ENCODE data around the gene SDK1. TPM values are rescaled to one million over a fixed set of nuclear protein-coding genes. Genes with fewer than 3 reads are reported as not detected.

Gene SDK1
- total RNA-seq, 1 donor = 0.43 TPM

DNA sequence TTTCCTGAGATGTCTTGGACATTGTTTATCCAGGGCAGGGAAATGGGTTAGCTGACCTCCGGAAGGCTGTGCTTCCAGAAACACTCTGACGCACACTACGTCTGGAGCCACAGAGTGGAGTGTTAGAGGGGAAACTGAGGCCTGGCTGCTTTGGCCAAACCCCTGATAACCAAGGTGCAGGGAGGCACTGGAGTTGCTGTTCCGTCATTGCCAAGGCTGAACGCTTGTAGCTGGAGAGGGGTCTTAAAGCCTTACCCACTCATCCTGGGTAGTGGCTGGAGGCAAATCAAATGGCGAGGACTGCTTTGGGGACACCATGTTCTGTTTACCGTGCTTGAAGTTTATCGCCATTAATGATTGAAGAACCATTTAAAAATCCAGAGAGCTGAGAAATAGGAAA lies 776.9 kb downstream of the SDK1 start:
- DNase-seq (ENCODE audit: low read depth) = no peak
- no peak overlapping the region for H3K4me3 ChIP-seq (ENCODE audit: low read depth, low read length)
- TF ChIP-seq, protein P1, sequence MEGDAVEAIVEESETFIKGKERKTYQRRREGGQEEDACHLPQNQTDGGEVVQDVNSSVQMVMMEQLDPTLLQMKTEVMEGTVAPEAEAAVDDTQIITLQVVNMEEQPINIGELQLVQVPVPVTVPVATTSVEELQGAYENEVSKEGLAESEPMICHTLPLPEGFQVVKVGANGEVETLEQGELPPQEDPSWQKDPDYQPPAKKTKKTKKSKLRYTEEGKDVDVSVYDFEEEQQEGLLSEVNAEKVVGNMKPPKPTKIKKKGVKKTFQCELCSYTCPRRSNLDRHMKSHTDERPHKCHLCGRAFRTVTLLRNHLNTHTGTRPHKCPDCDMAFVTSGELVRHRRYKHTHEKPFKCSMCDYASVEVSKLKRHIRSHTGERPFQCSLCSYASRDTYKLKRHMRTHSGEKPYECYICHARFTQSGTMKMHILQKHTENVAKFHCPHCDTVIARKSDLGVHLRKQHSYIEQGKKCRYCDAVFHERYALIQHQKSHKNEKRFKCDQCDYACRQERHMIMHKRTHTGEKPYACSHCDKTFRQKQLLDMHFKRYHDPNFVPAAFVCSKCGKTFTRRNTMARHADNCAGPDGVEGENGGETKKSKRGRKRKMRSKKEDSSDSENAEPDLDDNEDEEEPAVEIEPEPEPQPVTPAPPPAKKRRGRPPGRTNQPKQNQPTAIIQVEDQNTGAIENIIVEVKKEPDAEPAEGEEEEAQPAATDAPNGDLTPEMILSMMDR (IDR thresholded peaks at IDR 0.05; ENCODE audit: insufficient read depth, low read depth, low read length) = no peak

DNA sequence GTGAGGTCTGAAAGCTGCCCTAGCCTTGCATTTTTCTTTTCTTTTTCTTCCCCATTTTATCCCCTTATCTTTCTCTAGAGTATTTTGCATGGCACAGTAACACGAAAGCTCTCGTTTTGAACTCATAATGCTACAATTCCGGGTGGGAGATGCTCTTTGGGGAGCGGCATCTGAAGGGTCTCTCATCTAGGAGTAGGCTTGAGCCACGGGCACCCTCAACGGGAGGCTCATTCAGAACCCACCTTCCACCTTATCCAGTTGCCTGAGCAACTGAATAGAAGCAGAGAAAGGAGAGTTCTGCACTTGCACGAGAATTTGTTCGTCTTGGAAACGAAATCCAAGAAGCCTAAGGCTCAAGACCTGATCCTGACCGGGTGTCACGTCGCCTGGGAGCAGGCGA lies 777.5 kb downstream of the SDK1 start:
- no peak overlapping the region for H3K4me3 ChIP-seq (ENCODE audit: low read depth, low read length)
- no peak for DNase-seq (ENCODE audit: low read depth)
- TF ChIP-seq, protein P1 (IDR thresholded peaks at IDR 0.05; ENCODE audit: insufficient read depth, low read depth, low read length) = no peak

DNA sequence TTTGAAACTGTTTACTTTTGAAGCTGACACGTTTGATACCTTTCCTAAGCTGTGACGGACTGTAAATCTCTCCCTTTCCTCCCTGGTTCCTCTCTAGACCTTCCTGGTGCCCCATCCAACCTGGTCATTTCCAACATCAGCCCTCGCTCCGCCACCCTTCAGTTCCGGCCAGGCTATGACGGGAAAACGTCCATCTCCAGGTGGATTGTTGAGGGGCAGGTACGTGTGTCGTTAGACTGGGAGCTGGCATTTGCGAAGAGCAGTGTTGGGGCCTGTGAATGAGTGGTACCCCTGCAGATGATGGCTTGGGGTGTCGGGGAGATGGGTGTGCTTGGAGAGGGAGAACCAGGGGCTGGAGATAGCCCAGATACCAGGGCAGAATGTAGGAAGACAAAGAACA lies 778.3 kb downstream of the SDK1 start:
- TF ChIP-seq, protein P1 (IDR thresholded peaks at IDR 0.05; ENCODE audit: insufficient read depth, low read depth, low read length) = no peak
- no peak for DNase-seq (ENCODE audit: low read depth)
- no peak overlapping the region for H3K4me3 ChIP-seq (ENCODE audit: low read depth, low read length)

DNA sequence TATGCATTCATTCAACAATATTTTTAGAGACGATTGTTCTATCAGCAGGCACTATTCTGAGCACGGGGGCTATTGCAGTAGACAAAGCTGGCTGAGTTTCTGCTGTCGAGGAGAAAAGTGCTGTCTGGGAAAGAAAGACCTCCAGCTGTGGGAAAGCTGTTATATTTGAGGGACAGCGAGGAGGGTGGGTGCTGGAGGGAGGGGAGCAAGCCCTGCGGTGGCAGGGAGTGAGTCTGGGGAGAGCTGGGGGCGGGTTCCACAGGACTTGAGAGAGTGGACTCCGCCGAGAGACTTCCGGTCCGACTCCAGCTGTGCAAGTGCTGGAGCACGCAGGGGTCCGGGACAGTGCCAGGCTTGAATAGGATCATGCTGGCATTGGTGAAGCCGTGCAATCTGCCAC lies 778.9 kb downstream of the SDK1 start:
- DNase-seq (ENCODE audit: low read depth) = no peak
- no peak overlapping the region for H3K4me3 ChIP-seq (ENCODE audit: low read depth, low read length)
- TF ChIP-seq, protein P1 (IDR thresholded peaks at IDR 0.05; ENCODE audit: insufficient read depth, low read depth, low read length) = no peak

DNA sequence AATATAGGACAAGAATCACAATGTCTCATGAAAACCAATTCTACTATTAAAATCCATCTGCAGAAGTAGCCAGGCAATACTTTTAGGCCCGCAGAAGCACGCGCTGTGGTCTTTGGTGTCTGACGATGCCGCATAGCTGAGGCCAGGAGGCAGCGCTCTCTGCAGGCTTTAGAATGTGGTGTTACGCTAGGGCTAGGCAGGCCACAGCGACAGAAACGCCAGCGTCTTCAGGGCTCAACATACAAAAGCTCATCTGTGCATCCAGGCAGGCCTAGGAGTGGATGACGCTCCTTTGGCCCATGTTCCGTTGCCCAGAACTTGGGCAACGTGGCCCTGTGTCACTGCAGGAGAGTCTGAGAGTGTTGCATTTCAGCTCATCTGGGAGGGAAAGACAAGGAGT lies 779.9 kb downstream of the SDK1 start:
- DNase-seq (ENCODE audit: low read depth) = no peak
- TF ChIP-seq, protein P1 (IDR thresholded peaks at IDR 0.05; ENCODE audit: insufficient read depth, low read depth, low read length) = no peak
- H3K4me3 ChIP-seq (ENCODE audit: low read depth, low read length) = no peak overlapping the region

DNA sequence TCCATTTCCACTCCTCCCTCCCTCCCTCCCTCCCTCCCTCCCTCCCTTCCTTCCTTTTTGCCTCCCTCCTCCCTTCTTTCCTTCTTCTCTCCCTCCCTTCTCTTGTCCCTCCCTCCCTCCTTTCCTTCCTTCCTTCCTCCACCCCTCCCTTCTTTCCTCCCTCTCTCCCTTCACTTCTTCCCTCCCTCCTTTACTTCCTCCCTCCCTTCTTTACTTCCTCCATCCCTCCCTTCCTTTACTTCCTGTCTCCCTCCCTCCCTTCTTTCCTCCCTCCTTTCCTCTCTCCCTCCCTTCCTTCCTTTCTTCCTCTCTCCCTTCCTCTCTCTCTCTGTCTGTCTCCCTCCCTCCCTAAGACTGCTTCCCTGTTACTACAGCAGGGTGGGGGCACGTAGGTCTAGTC lies 782.5 kb downstream of the SDK1 start:
- H3K4me3 ChIP-seq (ENCODE audit: low read depth, low read length) = no peak overlapping the region
- DNase-seq (ENCODE audit: low read depth) = no peak
- TF ChIP-seq, protein P1 (IDR thresholded peaks at IDR 0.05; ENCODE audit: insufficient read depth, low read depth, low read length) = no peak

DNA sequence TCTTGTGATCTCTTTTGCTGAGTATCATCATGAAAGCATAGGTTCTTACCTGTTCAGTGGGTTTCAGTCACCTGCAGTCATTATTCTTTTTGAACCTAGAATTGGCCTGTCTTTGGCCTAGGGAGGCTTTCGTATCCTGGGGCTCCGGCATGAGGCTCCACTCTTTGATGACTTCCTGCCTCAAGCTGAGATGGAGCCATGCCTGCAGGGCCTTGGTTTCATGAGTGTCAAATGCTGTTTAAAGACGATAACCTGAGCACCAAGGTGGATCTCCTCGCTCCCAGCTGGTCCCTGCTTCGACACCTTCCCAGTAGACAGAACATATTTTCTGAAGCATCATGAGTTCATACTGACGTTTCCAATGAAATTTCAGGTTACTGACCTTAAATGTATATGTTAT lies 783.2 kb downstream of the SDK1 start:
- DNase-seq (ENCODE audit: low read depth) = no peak
- TF ChIP-seq, protein P1 (IDR thresholded peaks at IDR 0.05; ENCODE audit: insufficient read depth, low read depth, low read length) = no peak
- H3K4me3 ChIP-seq (ENCODE audit: low read depth, low read length) = no peak overlapping the region
